OCI-LY3 (cell line): ENCODE measurements around the gene PATJ.

Experiments
- EZH2phosphoT487 ChIP-seq: fragments of 200-600 bp; shearing (Covaris generic); IDR thresholded peaks from 2 replicates; pipeline ENCODE4 v1.6.1; 2018; ENCODE audit warnings: antibody characterized with exemption, mixed run types, low read depth
- TF ChIP-seq, protein P1 (sequence below): fragments of 200-600, 300-600 bp; sonication (generic); IDR thresholded peaks from 2 replicates; pipeline ENCODE4 v1.5.1; 2014; ENCODE audit warnings: antibody characterized with exemption, low read length, low read depth

- no peak for TF ChIP-seq EZH2phosphoT487
- TF ChIP-seq, protein P1, sequence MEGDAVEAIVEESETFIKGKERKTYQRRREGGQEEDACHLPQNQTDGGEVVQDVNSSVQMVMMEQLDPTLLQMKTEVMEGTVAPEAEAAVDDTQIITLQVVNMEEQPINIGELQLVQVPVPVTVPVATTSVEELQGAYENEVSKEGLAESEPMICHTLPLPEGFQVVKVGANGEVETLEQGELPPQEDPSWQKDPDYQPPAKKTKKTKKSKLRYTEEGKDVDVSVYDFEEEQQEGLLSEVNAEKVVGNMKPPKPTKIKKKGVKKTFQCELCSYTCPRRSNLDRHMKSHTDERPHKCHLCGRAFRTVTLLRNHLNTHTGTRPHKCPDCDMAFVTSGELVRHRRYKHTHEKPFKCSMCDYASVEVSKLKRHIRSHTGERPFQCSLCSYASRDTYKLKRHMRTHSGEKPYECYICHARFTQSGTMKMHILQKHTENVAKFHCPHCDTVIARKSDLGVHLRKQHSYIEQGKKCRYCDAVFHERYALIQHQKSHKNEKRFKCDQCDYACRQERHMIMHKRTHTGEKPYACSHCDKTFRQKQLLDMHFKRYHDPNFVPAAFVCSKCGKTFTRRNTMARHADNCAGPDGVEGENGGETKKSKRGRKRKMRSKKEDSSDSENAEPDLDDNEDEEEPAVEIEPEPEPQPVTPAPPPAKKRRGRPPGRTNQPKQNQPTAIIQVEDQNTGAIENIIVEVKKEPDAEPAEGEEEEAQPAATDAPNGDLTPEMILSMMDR, result no peak
Measured at GRCh38 chr1:62218604-62219003, 476.3 kb downstream of the PATJ start.
